Endothelial cell of umbilical vein (primary cell): ENCODE data around the gene FTCDNL1. TPM values are rescaled to one million over a fixed set of nuclear protein-coding genes. Genes with fewer than 3 reads are reported as not detected.

Source experiments
- BruUV-seq: library from RNA; stranded (reverse); fragments of 400-500 nt; replicated peaks from 2 replicates; lab custom pipeline; 2021; lab: Mats Ljungman, UMichigan
- CTCF ChIA-PET: fragments of 300-600, 350-600 bp; sonication (Branson Sonifier 250); formaldehyde crosslinking; loops from one replicate; lab custom pipeline; 2021; ENCODE audit warnings: antibody characterized with exemption, inconsistent platforms; lab: Charles Lee
- POLR2A ChIA-PET: fragments of 300-600, 350-600 bp; sonication (Branson Sonifier 250); formaldehyde crosslinking; loops from one replicate; lab custom pipeline; 2021; ENCODE audit warnings: antibody characterized with exemption, inconsistent platforms; lab: Charles Lee
- DNase-seq: peaks from one replicate; pipeline ENCODE4 v3.0.0-alpha.2; 2011; ENCODE audit warnings: low read depth, low spot score
- FAIRE-seq: peaks from 2 replicates; lab custom pipeline; 2011; peaks lifted over from hg19 to GRCh38; lab: Jason Lieb, UNC
- H2AFZ ChIP-seq: 2 replicates; pipeline ENCODE4 v1.6.0; 2012; ENCODE audit warnings: low read depth, low read length, control low read depth, inconsistent platforms
- H3K27ac ChIP-seq: 2 replicates; pipeline ENCODE4 v1.5.1; 2011; ENCODE audit warnings: low read depth, mild to moderate bottlenecking, control low read depth, low read length, moderate library complexity; ENCODE audit not compliant: insufficient read depth
- H3K27me3 ChIP-seq, 2 experiments: 2 replicates each; pipeline versions ENCODE4 v1.6.0 to v1.6.1; 2011; ENCODE audit warnings: low read length in 2 of 2, mixed read lengths in 1 of 2; ENCODE audit not compliant: control insufficient read depth in 2 of 2, insufficient read depth in 2 of 2
- H3K36me3 ChIP-seq, 2 experiments: 2 replicates in 1 of 2; 3 replicates in 1 of 2; pipeline ENCODE4 v1.5.1; 2011; ENCODE audit warnings: low read length in 2 of 2, mild to moderate bottlenecking in 1 of 2, moderate library complexity in 1 of 2; ENCODE audit not compliant: control insufficient read depth in 2 of 2, insufficient read depth in 2 of 2; ENCODE audit errors: extremely low read depth in 1 of 2
- H3K4me1 ChIP-seq: 3 replicates; pipeline ENCODE4 v1.5.1; 2011; ENCODE audit warnings: mild to moderate bottlenecking, low read length; ENCODE audit not compliant: control insufficient read depth, insufficient read depth; ENCODE audit errors: extremely low read depth
- H3K4me2 ChIP-seq: 2 replicates; pipeline ENCODE4 v1.6.1; 2011; ENCODE audit warnings: low read length, control low read depth, mixed read lengths; ENCODE audit not compliant: insufficient read depth
- H3K4me3 ChIP-seq, 3 experiments: fragments of 200-600 bp in 1 of 3; sonication (generic), shearing (Covaris generic) in 1 of 3; replicated peaks in 1 of 3; 2 replicates each; pipeline ENCODE4 v1.5.1; 2011 to 2016; ENCODE audit warnings: control low read depth in 3 of 3, low read length in 3 of 3, mild to moderate bottlenecking in 2 of 3, inconsistent platforms in 1 of 3, low read depth in 1 of 3, moderate library complexity in 1 of 3; ENCODE audit not compliant: insufficient read depth in 1 of 3
- H3K79me2 ChIP-seq: 2 replicates; pipeline ENCODE4 v1.6.0; 2012; ENCODE audit warnings: low read length, inconsistent platforms; ENCODE audit not compliant: control insufficient read depth, insufficient read depth
- H3K9ac ChIP-seq: replicated peaks from 2 replicates; pipeline ENCODE3; 2011; ENCODE audit warnings: low read length, control low read depth; ENCODE audit not compliant: insufficient read depth; ENCODE audit errors: extremely low read depth
- H3K9me1 ChIP-seq: replicated peaks from 3 replicates; pipeline ENCODE4 v1.6.0; 2011; ENCODE audit warnings: mild to moderate bottlenecking, low read length; ENCODE audit not compliant: control insufficient read depth, insufficient read depth; ENCODE audit errors: extremely low read depth
- H3K9me3 ChIP-seq: replicated peaks from 2 replicates; pipeline ENCODE4 v1.5.1; 2012; ENCODE audit warnings: low read length, inconsistent platforms; ENCODE audit not compliant: control insufficient read depth, insufficient read depth
- H4K20me1 ChIP-seq: replicated peaks from 2 replicates; pipeline ENCODE3; 2011; ENCODE audit warnings: mild to moderate bottlenecking, low read length; ENCODE audit not compliant: control insufficient read depth, insufficient read depth; ENCODE audit errors: extremely low read depth
- EZH2 ChIP-seq: IDR thresholded peaks from 2 replicates; pipeline ENCODE4 v1.6.1; 2012; ENCODE audit warnings: borderline replicate concordance, low read depth, mild to moderate bottlenecking, moderate library complexity, low read length, inconsistent platforms; ENCODE audit not compliant: severe bottlenecking
- FOS ChIP-seq: IDR thresholded peaks from 2 replicates; pipeline ENCODE4 v1.6.1; 2011; ENCODE audit warnings: mild to moderate bottlenecking, low read length, moderate library complexity, borderline replicate concordance; ENCODE audit not compliant: insufficient read depth
- GATA2 ChIP-seq: IDR thresholded peaks from 2 replicates; pipeline ENCODE4 v1.7.0; 2011; ENCODE audit warnings: low read depth, mild to moderate bottlenecking, moderate library complexity, mixed read lengths, low read length; ENCODE audit not compliant: insufficient read length, insufficient read depth
- JUN ChIP-seq: IDR thresholded peaks from 2 replicates; pipeline ENCODE4 v1.6.1; 2011; ENCODE audit warnings: borderline replicate concordance, low read depth; ENCODE audit not compliant: insufficient read length, insufficient read depth
- MYC ChIP-seq: IDR thresholded peaks from one replicate; pipeline ENCODE4 v1.6.1; 2011; ENCODE audit warnings: mild to moderate bottlenecking, low read depth, low read length
- POLR2A ChIP-seq: IDR thresholded peaks from 2 replicates; pipeline ENCODE4 v1.6.1; 2012; ENCODE audit warnings: low read depth, mild to moderate bottlenecking, control low read depth, low read length
- POLR2AphosphoS5 ChIP-seq: IDR thresholded peaks from 2 replicates; pipeline ENCODE4 v1.6.1; 2012; ENCODE audit warnings: low read depth, mild to moderate bottlenecking, control low read depth, low read length, moderate library complexity; ENCODE audit not compliant: insufficient read depth
- dilution Hi-C: fragments of 300-500 bp; cut with MboI; formaldehyde crosslinking; loops from one replicate; pipeline ENCODE4 v1.15.0; 2019; ENCODE audit warnings: low sequenced_read_pairs; ENCODE audit not compliant: extremely low pct_ligation_motif_present
- intact Hi-C: fragments of 100-400 bp; cut with micrococcal nuclease; formaldehyde crosslinking; loops from one replicate; pipeline ENCODE4 v1.10.0; 2022
- polyA plus RNA-seq, 4 experiments: library from polyadenylated mRNA; depleted of rRNA in 3 of 4; stranded (reverse) in 3 of 4; unstranded in 1 of 4; fragments of >200 nt; gene quantifications; 2 replicates each; pipeline versions ENCODE4 v1.2.1 to v1.2.3, GENCODE V29; 2011 to 2012; ENCODE audit warnings: missing spikeins in 1 of 4
- total RNA-seq: library from RNA; stranded (reverse); gene quantifications from 2 replicates; pipeline ENCODE4 v1.2.3, GENCODE V29; 2021
- TF ChIP-seq, protein P1 (sequence below): IDR thresholded peaks from 2 replicates; pipeline ENCODE4 v1.6.1; 2011; ENCODE audit not compliant: insufficient read depth, insufficient read length
- TF ChIP-seq, protein P2 (sequence below), 2 donors: IDR thresholded peaks; 1 replicate in 1 of 2; 2 replicates in 1 of 2; pipeline ENCODE4 v1.5.1; 2011; ENCODE audit warnings: low read length in 2 of 2, mild to moderate bottlenecking in 2 of 2, moderate library complexity in 2 of 2, control low read depth in 1 of 2, inconsistent platforms in 1 of 2, low read depth in 1 of 2; ENCODE audit not compliant: insufficient read depth in 1 of 2; ENCODE audit errors: extremely low read depth in 1 of 2

Gene FTCDNL1
- total and polyA plus RNA-seq, 2 donors (not counting 3 experiments of a cell fraction or from before 2014, with no cell fraction given), result 0.19 to 0.27 TPM

DNA sequence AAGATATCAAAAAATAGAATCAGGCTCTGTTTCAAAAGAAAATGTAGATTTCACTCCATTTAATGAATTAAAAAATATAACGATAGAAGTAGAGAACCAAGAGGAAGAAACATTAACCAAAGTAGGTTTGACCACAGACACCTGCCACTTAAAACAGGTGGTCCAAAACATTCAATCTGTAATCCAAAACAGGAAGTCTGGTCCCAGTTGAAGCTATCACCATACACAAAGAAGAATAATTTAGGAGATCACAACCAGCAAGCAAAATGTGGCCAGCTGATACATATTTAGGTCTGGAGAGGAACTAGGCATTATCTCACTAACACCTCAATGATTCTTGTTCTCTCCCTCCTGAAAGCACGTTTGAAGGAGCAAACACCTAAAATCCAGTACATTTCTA lies 73.1 kb downstream of the FTCDNL1 start:
- no peak overlapping the region for H3K9ac ChIP-seq
- no peak for TF ChIP-seq MYC
- TF ChIP-seq, protein P1, sequence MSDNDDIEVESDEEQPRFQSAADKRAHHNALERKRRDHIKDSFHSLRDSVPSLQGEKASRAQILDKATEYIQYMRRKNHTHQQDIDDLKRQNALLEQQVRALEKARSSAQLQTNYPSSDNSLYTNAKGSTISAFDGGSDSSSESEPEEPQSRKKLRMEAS, result no peak
- no peak overlapping the region for H3K4me3 ChIP-seq
- DNase-seq (no peak), FAIRE-seq (no peak)
- POLR2A ChIA-PET, result no interaction called here
- H3K27ac ChIP-seq, result no peak overlapping the region
- CTCF ChIA-PET, result no interaction called here
- no peaks in the 10 kb centered on the region for H3K79me2 ChIP-seq
- no peaks in the 10 kb centered on the region for H3K27me3 ChIP-seq
- no peak overlapping the region for H3K4me2 ChIP-seq
- dilution Hi-C loops, result no loop called here
- no peaks in the 10 kb centered on the region for H3K9me3 ChIP-seq
- H3K36me3 ChIP-seq, result no peaks in the 10 kb centered on the region
- H4K20me1 ChIP-seq, result no peaks in the 10 kb centered on the region
- H2AFZ ChIP-seq, result no peak overlapping the region
- BruUV-seq, result no TSS peak
- H3K9me1 ChIP-seq, result no peaks in the 10 kb centered on the region
- intact Hi-C loops, result no loop called here
- no peaks in the 10 kb centered on the region for H3K4me1 ChIP-seq

DNA sequence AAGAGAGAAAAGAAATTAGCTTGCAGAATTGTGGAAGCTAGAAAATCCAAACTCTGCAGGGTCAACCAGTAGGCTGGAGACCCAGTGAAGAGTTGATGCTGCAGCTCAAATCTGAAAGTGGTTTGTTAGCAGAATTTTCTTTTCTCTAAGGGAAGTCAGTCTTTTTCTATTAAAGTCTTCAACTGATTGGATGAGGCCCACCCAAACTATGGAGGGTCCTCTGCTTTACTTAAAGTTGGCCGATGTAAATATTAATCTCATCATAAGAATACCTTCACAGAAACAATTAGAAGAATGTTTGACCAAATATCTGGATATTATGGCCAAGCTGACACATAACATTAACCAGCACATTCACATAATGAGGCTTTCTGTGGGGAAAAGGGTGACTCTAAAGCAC lies 73.7 kb downstream of the FTCDNL1 start:
- Histone ChIP-seq H3K9ac (no peak overlapping the region), H3K27me3 (no peaks in the 10 kb centered on the region), H3K9me1 (no peaks in the 10 kb centered on the region), H3K79me2 (no peaks in the 10 kb centered on the region), H3K27ac (no peak overlapping the region), H3K4me1 (no peaks in the 10 kb centered on the region), H3K4me2 (no peak overlapping the region), H4K20me1 (no peaks in the 10 kb centered on the region), H3K4me3 (no peak overlapping the region), H2AFZ (no peak overlapping the region), H3K36me3 (no peaks in the 10 kb centered on the region), H3K9me3 (no peaks in the 10 kb centered on the region)
- BruUV-seq, result no TSS peak
- TF ChIP-seq POLR2AphosphoS5 (no peak), MYC (no peak), GATA2 (no peak), JUN (no peak), POLR2A (no peak), FOS (no peak), EZH2 (no peak)
- TF ChIP-seq, protein P2, sequence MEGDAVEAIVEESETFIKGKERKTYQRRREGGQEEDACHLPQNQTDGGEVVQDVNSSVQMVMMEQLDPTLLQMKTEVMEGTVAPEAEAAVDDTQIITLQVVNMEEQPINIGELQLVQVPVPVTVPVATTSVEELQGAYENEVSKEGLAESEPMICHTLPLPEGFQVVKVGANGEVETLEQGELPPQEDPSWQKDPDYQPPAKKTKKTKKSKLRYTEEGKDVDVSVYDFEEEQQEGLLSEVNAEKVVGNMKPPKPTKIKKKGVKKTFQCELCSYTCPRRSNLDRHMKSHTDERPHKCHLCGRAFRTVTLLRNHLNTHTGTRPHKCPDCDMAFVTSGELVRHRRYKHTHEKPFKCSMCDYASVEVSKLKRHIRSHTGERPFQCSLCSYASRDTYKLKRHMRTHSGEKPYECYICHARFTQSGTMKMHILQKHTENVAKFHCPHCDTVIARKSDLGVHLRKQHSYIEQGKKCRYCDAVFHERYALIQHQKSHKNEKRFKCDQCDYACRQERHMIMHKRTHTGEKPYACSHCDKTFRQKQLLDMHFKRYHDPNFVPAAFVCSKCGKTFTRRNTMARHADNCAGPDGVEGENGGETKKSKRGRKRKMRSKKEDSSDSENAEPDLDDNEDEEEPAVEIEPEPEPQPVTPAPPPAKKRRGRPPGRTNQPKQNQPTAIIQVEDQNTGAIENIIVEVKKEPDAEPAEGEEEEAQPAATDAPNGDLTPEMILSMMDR (IDR thresholded peaks at IDR 0.05; ENCODE audit: extremely low read depth in 1 of 2, insufficient read depth in 1 of 2, low read depth in 1 of 2, low read length in 2 of 2), result no peak
- TF ChIP-seq, protein P1, result no peak
- DNase-seq, result no peak
- dilution Hi-C loops (no loop called here), intact Hi-C loops (no loop called here)
- POLR2A ChIA-PET, result no interaction called here
- CTCF ChIA-PET, result no interaction called here
- FAIRE-seq, result no peak
